Measurements from ENCODE around the gene EXD3.

Gene EXD3

GRCh38 chr9:137441289-137441934, 18.4 kb upstream of the EXD3 start, which contains the start of gene ENTPD8:
ENTPD8 (minus strand) TSS chr9:137441357; CDS start chr9:137438285, 3,072 bp downstream.
- Histone ChIP-seq H3K27me3 (replicated peaks; ENCODE audit: control insufficient read depth, insufficient read depth, low read length) (peaks cover 24% of the 10 kb centered on the region), H3K4me1 (ENCODE audit: control insufficient read depth, insufficient read depth, low read length) (peaks cover 10% of the 10 kb centered on the region), H3K4me3 (ENCODE audit: low read length) (no peak within 1 kb of the TSS), H3K9ac (ENCODE audit: low read length) (no peak within 1 kb of the TSS), H3K9me3 (ENCODE audit: control insufficient read depth, low read length) (peaks cover 5% of the 10 kb centered on the region), H3K36me3 (ENCODE audit: control insufficient read depth, insufficient read depth, low read length, severe bottlenecking) (no peaks in the 10 kb centered on the region)
- DNase-seq (ENCODE audit: low read depth), result peak; percentile 22

- no peak for DNase-seq (ENCODE audit: low read depth)
- Histone ChIP-seq H3K4me3 (ENCODE audit: low read length) (no peak overlapping the region), H3K9me3 (ENCODE audit: control insufficient read depth, low read length) (peaks cover 5% of the 10 kb centered on the region), H3K36me3 (ENCODE audit: control insufficient read depth, insufficient read depth, low read length, severe bottlenecking) (no peaks in the 10 kb centered on the region), H3K4me1 (ENCODE audit: control insufficient read depth, insufficient read depth, low read length) (peaks cover 4% of the 10 kb centered on the region), H3K27me3 (replicated peaks; ENCODE audit: control insufficient read depth, insufficient read depth, low read length) (peaks cover 24% of the 10 kb centered on the region), H3K9ac (ENCODE audit: low read length) (no peak overlapping the region)
Measured at GRCh38 chr9:137439158-137439714, 16.3 kb upstream of the EXD3 start.

GRCh38 chr9:137438591-137439157, 15.7 kb upstream of the EXD3 start:
- Histone ChIP-seq H3K9me3 (ENCODE audit: control insufficient read depth, low read length) (peaks cover 5% of the 10 kb centered on the region), H3K9ac (ENCODE audit: low read length) (no peak overlapping the region), H3K4me3 (ENCODE audit: low read length) (no peak overlapping the region), H3K27me3 (replicated peaks; ENCODE audit: control insufficient read depth, insufficient read depth, low read length) (peaks cover 24% of the 10 kb centered on the region), H3K4me1 (ENCODE audit: control insufficient read depth, insufficient read depth, low read length) (peaks cover 4% of the 10 kb centered on the region), H3K36me3 (ENCODE audit: control insufficient read depth, insufficient read depth, low read length, severe bottlenecking) (no peaks in the 10 kb centered on the region)
- no peak for DNase-seq (ENCODE audit: low read depth)

- H3K9ac ChIP-seq (ENCODE audit: low read length), result no peak overlapping the region
- no peak overlapping the region for H3K4me3 ChIP-seq (ENCODE audit: low read length)
- peaks cover 4% of the 10 kb centered on the region for H3K4me1 ChIP-seq (ENCODE audit: control insufficient read depth, insufficient read depth, low read length)
- H3K9me3 ChIP-seq (ENCODE audit: control insufficient read depth, low read length), result peaks cover 5% of the 10 kb centered on the region
- H3K36me3 ChIP-seq (ENCODE audit: control insufficient read depth, insufficient read depth, low read length, severe bottlenecking), result no peaks in the 10 kb centered on the region
- no peak for DNase-seq (ENCODE audit: low read depth)
- peaks cover 24% of the 10 kb centered on the region for H3K27me3 ChIP-seq (replicated peaks; ENCODE audit: control insufficient read depth, insufficient read depth, low read length)
Measured at GRCh38 chr9:137437691-137438590, 15.0 kb upstream of the EXD3 start.

GRCh38 chr9:137436761-137437600, 14.0 kb upstream of the EXD3 start:
- H3K4me1 ChIP-seq (ENCODE audit: control insufficient read depth, insufficient read depth, low read length), result peaks cover 4% of the 10 kb centered on the region
- H3K4me3 ChIP-seq (ENCODE audit: low read length), result no peak overlapping the region
- no peak for DNase-seq (ENCODE audit: low read depth)
- H3K36me3 ChIP-seq (ENCODE audit: control insufficient read depth, insufficient read depth, low read length, severe bottlenecking), result no peaks in the 10 kb centered on the region
- H3K9ac ChIP-seq (ENCODE audit: low read length), result no peak overlapping the region
- peaks cover 2% of the 10 kb centered on the region for H3K9me3 ChIP-seq (ENCODE audit: control insufficient read depth, low read length)
- H3K27me3 ChIP-seq (replicated peaks; ENCODE audit: control insufficient read depth, insufficient read depth, low read length), result peaks cover 19% of the 10 kb centered on the region

GRCh38 chr9:137435980-137436760, 13.2 kb upstream of the EXD3 start:
- Histone ChIP-seq H3K27me3 (replicated peaks; ENCODE audit: control insufficient read depth, insufficient read depth, low read length) (peaks cover 17% of the 10 kb centered on the region), H3K36me3 (ENCODE audit: control insufficient read depth, insufficient read depth, low read length, severe bottlenecking) (no peaks in the 10 kb centered on the region), H3K4me3 (ENCODE audit: low read length) (no peak overlapping the region), H3K9me3 (ENCODE audit: control insufficient read depth, low read length) (no peaks in the 10 kb centered on the region), H3K4me1 (ENCODE audit: control insufficient read depth, insufficient read depth, low read length) (peaks cover 4% of the 10 kb centered on the region), H3K9ac (ENCODE audit: low read length) (peak overlapping the region; percentile 54)
- peak; percentile 20 for DNase-seq (ENCODE audit: low read depth)

GRCh38 chr9:137435381-137435891, 12.5 kb upstream of the EXD3 start:
- DNase-seq (ENCODE audit: low read depth), result no peak

GRCh38 chr9:137434498-137435380, 11.8 kb upstream of the EXD3 start:
- no peaks in the 10 kb centered on the region for H3K36me3 ChIP-seq (ENCODE audit: control insufficient read depth, insufficient read depth, low read length, severe bottlenecking)

More at GRCh38 chr9:137435381-137435891, 12.5 kb upstream of the EXD3 start:
- Histone ChIP-seq H3K9ac (ENCODE audit: low read length) (peak overlapping the region; percentile 54), H3K4me1 (ENCODE audit: control insufficient read depth, insufficient read depth, low read length) (peaks cover 4% of the 10 kb centered on the region), H3K9me3 (ENCODE audit: control insufficient read depth, low read length) (no peaks in the 10 kb centered on the region), H3K4me3 (ENCODE audit: low read length) (no peak overlapping the region), H3K27me3 (replicated peaks; ENCODE audit: control insufficient read depth, insufficient read depth, low read length) (peaks cover 17% of the 10 kb centered on the region), H3K36me3 (ENCODE audit: control insufficient read depth, insufficient read depth, low read length, severe bottlenecking) (no peaks in the 10 kb centered on the region)

GRCh38 chr9:137433916-137434431, 11.0 kb upstream of the EXD3 start:
- H3K9ac ChIP-seq (ENCODE audit: low read length), result no peak overlapping the region
- peaks cover 4% of the 10 kb centered on the region for H3K4me1 ChIP-seq (ENCODE audit: control insufficient read depth, insufficient read depth, low read length)
- no peaks in the 10 kb centered on the region for H3K36me3 ChIP-seq (ENCODE audit: control insufficient read depth, insufficient read depth, low read length, severe bottlenecking)
- DNase-seq (ENCODE audit: low read depth), result no peak
- peaks cover 15% of the 10 kb centered on the region for H3K27me3 ChIP-seq (replicated peaks; ENCODE audit: control insufficient read depth, insufficient read depth, low read length)
- no peak overlapping the region for H3K4me3 ChIP-seq (ENCODE audit: low read length)
- H3K9me3 ChIP-seq (ENCODE audit: control insufficient read depth, low read length), result no peaks in the 10 kb centered on the region

More at GRCh38 chr9:137434498-137435380, 11.8 kb upstream of the EXD3 start:
- Histone ChIP-seq H3K4me3 (ENCODE audit: low read length) (no peak overlapping the region), H3K9me3 (ENCODE audit: control insufficient read depth, low read length) (no peaks in the 10 kb centered on the region), H3K4me1 (ENCODE audit: control insufficient read depth, insufficient read depth, low read length) (peaks cover 4% of the 10 kb centered on the region), H3K9ac (ENCODE audit: low read length) (no peak overlapping the region), H3K27me3 (replicated peaks; ENCODE audit: control insufficient read depth, insufficient read depth, low read length) (peaks cover 17% of the 10 kb centered on the region)
- no peak for DNase-seq (ENCODE audit: low read depth)

Data from adipocyte (in vitro differentiated cells).